CD14-positive monocyte (primary cell): ENCODE results near the gene CCL18. TPM values are rescaled to one million over a fixed set of nuclear protein-coding genes. Genes with fewer than 3 reads are reported as not detected.
"Not testable (repeated sequence)": the region's sequence is repeated elsewhere in the genome, so short reads cannot be mapped to it uniquely, and the experiment has no call there.

Experiments used
- DNase-seq, 3 donors: peaks; one replicate each; pipeline ENCODE4 v3.0.0-alpha.2; 2011 to 2022
- H2AFZ ChIP-seq: 2 replicates; pipeline ENCODE4 v1.6.0; 2012; ENCODE audit warnings: mild to moderate bottlenecking, low read depth, low read length, inconsistent platforms; ENCODE audit not compliant: insufficient read depth, poor library complexity, severe bottlenecking
- H3K27ac ChIP-seq, 2 donors: 1 replicate in 1 of 2; 2 replicates in 1 of 2; pipeline ENCODE4 v1.5.1; 2012 to 2013; ENCODE audit warnings: low read length in 2 of 2, control low read depth in 1 of 2, inconsistent platforms in 1 of 2, low read depth in 1 of 2, mild to moderate bottlenecking in 1 of 2
- H3K27me3 ChIP-seq, 2 donors: one replicate each; pipeline versions ENCODE4 v1.6.0 to v1.6.1; 2011 to 2013; ENCODE audit warnings: low read length in 2 of 2; ENCODE audit not compliant: control insufficient read depth in 2 of 2, insufficient read depth in 2 of 2
- H3K36me3 ChIP-seq, 2 donors: replicated peaks in 1 of 2; 1 replicate in 1 of 2; 2 replicates in 1 of 2; pipeline versions ENCODE4 v1.5.1 to v1.6.1; 2012 to 2013; ENCODE audit warnings: low read length in 2 of 2, control low read depth in 1 of 2, inconsistent platforms in 1 of 2, mild to moderate bottlenecking in 1 of 2; ENCODE audit not compliant: insufficient read depth in 2 of 2, control insufficient read depth in 1 of 2
- H3K4me1 ChIP-seq, 2 donors: 1 replicate in 1 of 2; 2 replicates in 1 of 2; pipeline versions ENCODE4 v1.5.1 to v1.6.1; 2012 to 2013; ENCODE audit warnings: low read length in 2 of 2, control low read depth in 1 of 2, inconsistent platforms in 1 of 2, mild to moderate bottlenecking in 1 of 2, moderate library complexity in 1 of 2; ENCODE audit not compliant: insufficient read depth in 2 of 2, control insufficient read depth in 1 of 2
- H3K4me2 ChIP-seq: replicated peaks from 2 replicates; pipeline ENCODE3; 2012; ENCODE audit warnings: low read length, moderate library complexity, mild to moderate bottlenecking; ENCODE audit not compliant: poor library complexity, severe bottlenecking; ENCODE audit errors: extremely low read depth
- H3K4me3 ChIP-seq, 3 experiments: fragments of 200-600 bp in 1 of 3; sonication (generic) in 1 of 3; replicated peaks in 1 of 3; 1 replicate in 2 of 3; 2 replicates in 1 of 3; pipeline ENCODE4 v1.5.1; 2011 to 2013; ENCODE audit warnings: low read length in 3 of 3, mild to moderate bottlenecking in 3 of 3, control low read depth in 2 of 3, low read depth in 2 of 3, inconsistent platforms in 1 of 3, moderate library complexity in 1 of 3
- H3K79me2 ChIP-seq: 2 replicates; pipeline ENCODE4 v1.6.0; 2012; ENCODE audit warnings: mild to moderate bottlenecking, control low read depth, inconsistent platforms, low read length, moderate library complexity; ENCODE audit not compliant: insufficient read depth
- H3K9ac ChIP-seq: 2 replicates; pipeline ENCODE4 v1.6.0; 2017; ENCODE audit warnings: low read length, mild to moderate bottlenecking; ENCODE audit not compliant: insufficient read depth, poor library complexity, severe bottlenecking
- H3K9me3 ChIP-seq, 2 donors: replicated peaks in 1 of 2; 1 replicate in 1 of 2; 2 replicates in 1 of 2; pipeline versions ENCODE4 v1.5.1 to v1.6.1; 2012 to 2013; ENCODE audit warnings: low read length in 2 of 2, control low read depth in 1 of 2; ENCODE audit not compliant: control insufficient read depth in 1 of 2, insufficient read depth in 1 of 2
- H4K20me1 ChIP-seq: 2 replicates; pipeline ENCODE4 v1.6.0; 2012; ENCODE audit warnings: mild to moderate bottlenecking, low read length, control low read depth, moderate library complexity; ENCODE audit not compliant: insufficient read depth
- H3K27ac Mint-ChIP-seq, 7 donors: one replicate each; pipeline ENCODE4 v1.8.0; 2020; ENCODE audit warnings: mild to moderate bottlenecking in 7 of 7, mixed read lengths in 7 of 7, moderate library complexity in 6 of 7, inconsistent platforms in 2 of 7
- H3K27me3 Mint-ChIP-seq, 3 donors: one replicate each; pipeline ENCODE4 v1.8.0; 2021 to 2022; ENCODE audit warnings: low read depth in 3 of 3, mild to moderate bottlenecking in 3 of 3, mixed read lengths in 3 of 3, moderate library complexity in 3 of 3, inconsistent platforms in 1 of 3
- H3K36me3 Mint-ChIP-seq, 2 donors: one replicate each; pipeline ENCODE4 v1.8.0; 2020; ENCODE audit warnings: mixed read lengths in 2 of 2, inconsistent platforms in 1 of 2, mild to moderate bottlenecking in 1 of 2
- H3K4me1 Mint-ChIP-seq: one replicate; pipeline ENCODE4 v1.8.0; 2020; ENCODE audit warnings: mild to moderate bottlenecking, mixed read lengths
- H3K4me3 Mint-ChIP-seq, 2 donors: one replicate each; pipeline ENCODE4 v1.8.0; 2020; ENCODE audit warnings: mild to moderate bottlenecking in 2 of 2, mixed read lengths in 2 of 2, moderate library complexity in 1 of 2
- H3K9me3 Mint-ChIP-seq, 7 donors: one replicate each; pipeline ENCODE4 v1.8.0; 2020 to 2022; ENCODE audit warnings: mixed read lengths in 7 of 7, mild to moderate bottlenecking in 6 of 7, moderate library complexity in 6 of 7, inconsistent platforms in 2 of 7
- WGBS: methylation state at CpG from one replicate; pipeline ENCODE4 v1.1.5; 2013; ENCODE audit warnings: missing lambda C conversion rate; ENCODE audit not compliant: insufficient coverage; 5-methylcytosine and 5-hydroxymethylcytosine counted together
- intact Hi-C, 2 donors: fragments of 100-400 bp; cut with micrococcal nuclease; formaldehyde crosslinking; loops; one replicate each; pipeline versions ENCODE4 v1.15.0 to v1.15.1; 2023
- polyA plus RNA-seq, 3 donors: library from polyadenylated mRNA; depleted of rRNA in 1 of 3; unstranded in 2 of 3; stranded (reverse) in 1 of 3; fragments of 300-500 nt in 2 of 3; fragments of >200 nt in 1 of 3; fragmentation: Illumina TruSeq in 2 of 3; gene quantifications; 1 replicate in 2 of 3; 2 replicates in 1 of 3; pipeline ENCODE4 v1.2.3, GENCODE V29; 2012 to 2021
- small RNA-seq: library from RNA; depleted of rRNA; stranded (forward); fragments of <200 nt; gene quantifications from one replicate; pipeline ENCODE3, GENCODE V24; 2012; ENCODE audit warnings: low read depth; ENCODE audit not compliant: insufficient read length
- TF ChIP-seq, protein P1 (sequence below): fragments of 200-600 bp; IDR thresholded peaks from one replicate; pipeline ENCODE4 v1.8.0; 2022; ENCODE audit warnings: antibody characterized with exemption, mild to moderate bottlenecking

Gene CCL18
- polyA plus RNA-seq, 3 donors = not detected

DNA sequence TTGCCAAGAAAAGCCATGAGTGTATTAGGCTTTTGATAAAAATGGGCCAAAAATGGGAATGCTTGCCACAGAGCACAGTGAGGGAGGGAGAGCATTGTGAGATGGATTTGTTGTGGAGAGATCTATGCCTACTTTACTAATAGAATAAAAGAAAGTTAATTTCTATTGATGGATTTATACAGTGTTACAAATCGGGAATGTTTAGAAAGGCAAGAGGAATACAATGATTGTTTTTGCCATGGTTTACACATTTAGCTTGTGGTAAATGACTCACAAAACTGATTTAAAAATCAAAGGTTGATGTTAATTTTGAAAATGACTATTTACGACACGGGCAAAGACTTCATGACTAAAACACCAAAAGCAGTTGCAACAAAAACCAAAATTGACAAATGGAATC lies 56.1 kb downstream of the CCL18 start:
- Histone ChIP-seq H3K4me2 (no peak overlapping the region), H3K27me3 (no peaks in the 10 kb centered on the region), H3K4me1 (no peaks in the 10 kb centered on the region), H3K36me3 (no peaks in the 10 kb centered on the region), H3K9ac (no peak overlapping the region), H3K4me3 (no peak overlapping the region), H3K27ac (no peak overlapping the region), H3K9me3 (peaks cover 5 to 6% of the 10 kb centered on the region in 2 donors), H3K79me2 (no peaks in the 10 kb centered on the region), H2AFZ (no peak overlapping the region), H4K20me1 (no peaks in the 10 kb centered on the region)
- WGBS = no CpG with 5 or more reads among the region's 3 CpGs
- H3K4me3 Mint-ChIP-seq = no peak overlapping the region
- H3K9me3 Mint-ChIP-seq = peaks cover 3 to 14% (median 6%) of the 10 kb centered on the region in 7 donors
- H3K27ac Mint-ChIP-seq = no peak overlapping the region
- intact Hi-C loops = no loop called here
- peaks cover 0 to 3% (median 2%) of the 10 kb centered on the region in 3 donors for H3K27me3 Mint-ChIP-seq
- no peak for DNase-seq
- H3K4me1 Mint-ChIP-seq = peaks cover under 1% of the 10 kb centered on the region
- H3K36me3 Mint-ChIP-seq = no peaks in the 10 kb centered on the region
- TF ChIP-seq, protein P1, sequence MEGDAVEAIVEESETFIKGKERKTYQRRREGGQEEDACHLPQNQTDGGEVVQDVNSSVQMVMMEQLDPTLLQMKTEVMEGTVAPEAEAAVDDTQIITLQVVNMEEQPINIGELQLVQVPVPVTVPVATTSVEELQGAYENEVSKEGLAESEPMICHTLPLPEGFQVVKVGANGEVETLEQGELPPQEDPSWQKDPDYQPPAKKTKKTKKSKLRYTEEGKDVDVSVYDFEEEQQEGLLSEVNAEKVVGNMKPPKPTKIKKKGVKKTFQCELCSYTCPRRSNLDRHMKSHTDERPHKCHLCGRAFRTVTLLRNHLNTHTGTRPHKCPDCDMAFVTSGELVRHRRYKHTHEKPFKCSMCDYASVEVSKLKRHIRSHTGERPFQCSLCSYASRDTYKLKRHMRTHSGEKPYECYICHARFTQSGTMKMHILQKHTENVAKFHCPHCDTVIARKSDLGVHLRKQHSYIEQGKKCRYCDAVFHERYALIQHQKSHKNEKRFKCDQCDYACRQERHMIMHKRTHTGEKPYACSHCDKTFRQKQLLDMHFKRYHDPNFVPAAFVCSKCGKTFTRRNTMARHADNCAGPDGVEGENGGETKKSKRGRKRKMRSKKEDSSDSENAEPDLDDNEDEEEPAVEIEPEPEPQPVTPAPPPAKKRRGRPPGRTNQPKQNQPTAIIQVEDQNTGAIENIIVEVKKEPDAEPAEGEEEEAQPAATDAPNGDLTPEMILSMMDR = no peak

DNA sequence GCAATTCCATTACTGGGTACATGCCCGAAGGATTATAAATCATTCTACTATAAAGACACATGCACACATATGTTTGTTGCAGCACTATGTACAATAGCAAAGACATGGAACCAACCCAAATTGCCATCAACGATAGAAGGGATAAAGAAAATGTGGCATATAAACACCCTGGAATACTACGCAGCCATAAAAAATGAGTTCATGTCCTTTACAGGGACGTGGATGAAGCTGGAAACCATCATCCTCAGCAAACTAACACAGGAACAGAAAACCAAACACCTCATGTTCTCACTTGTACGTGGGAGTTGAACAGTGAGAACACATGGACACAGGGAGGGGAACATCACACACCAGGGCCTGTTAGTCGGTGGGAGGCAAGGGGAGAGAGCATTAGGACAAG lies 57.0 kb downstream of the CCL18 start:
- peaks cover 11 to 23% (median 15%) of the 10 kb centered on the region in 7 donors for H3K9me3 Mint-ChIP-seq
- H3K27me3 Mint-ChIP-seq, intact Hi-C loops, H3K4me3 Mint-ChIP-seq, H3K4me1 ChIP-seq, H2AFZ ChIP-seq, H3K36me3 Mint-ChIP-seq, H3K4me1 Mint-ChIP-seq, DNase-seq, H3K9ac ChIP-seq, H4K20me1 ChIP-seq, H3K4me3 ChIP-seq, H3K27ac Mint-ChIP-seq, H3K36me3 ChIP-seq, H3K27ac ChIP-seq, H3K4me2 ChIP-seq, H3K79me2 ChIP-seq, H3K27me3 ChIP-seq: not testable (repeated sequence)
- 75% methylated on average over 2 of the region's 6 CpGs for WGBS
- H3K9me3 ChIP-seq = peaks cover 14 to 15% of the 10 kb centered on the region in 2 donors

Small RNA genes within 50 kb of the gene (small RNA-seq; reads per million reads assigned to genes)
- gene RN7SL301P = not detected

Other genes with a start within 250 kb of the CCL18 start
- not detected for gene HEATR9, start 195.4 kb upstream of the CCL18 start, polyA plus RNA-seq
- 1 to 10 TPM in 2 of 3 donors, under 1 TPM in 1; 0.95 to 6.8 (median 2.8) TPM for gene CCL5, start 183.9 kb upstream of the CCL18 start, polyA plus RNA-seq
- not detected for gene RDM1, start 133.5 kb upstream of the CCL18 start, polyA plus RNA-seq
- gene LYZL6, start 120.6 kb upstream of the CCL18 start, polyA plus RNA-seq = not detected
- not detected for gene CCL16, start 82.8 kb upstream of the CCL18 start, polyA plus RNA-seq
- not detected for gene CCL14, start 77.5 kb upstream of the CCL18 start, polyA plus RNA-seq
- gene CCL15, start 62.7 kb upstream of the CCL18 start, polyA plus RNA-seq = not detected
- under 1 TPM in 2 of 3 donors, not detected in 1; 0.31 to 0.89 TPM for gene CCL23, start 46.3 kb upstream of the CCL18 start, polyA plus RNA-seq
- gene CCL3, start 25.9 kb downstream of the CCL18 start, polyA plus RNA-seq = 100 to 1,000 TPM; 161 to 328 (median 190) TPM
- gene CCL4, start 39.6 kb downstream of the CCL18 start, polyA plus RNA-seq = 10 to 100 TPM; 11.8 to 41.7 (median 40.6) TPM
- 1 to 10 TPM in 1 of 3 donors, not detected in 2; 1.8 TPM for gene TBC1D3B, start 112.4 kb downstream of the CCL18 start, polyA plus RNA-seq
- gene CCL3L1, start 132.5 kb downstream of the CCL18 start, polyA plus RNA-seq = 100 to 1,000 TPM in 2 of 3 donors, 10 to 100 TPM in 1; 57.7 to 230 (median 137) TPM
- 10 to 100 TPM; 24.8 to 32.7 (median 25.3) TPM for gene CCL4L2, start 146.8 kb downstream of the CCL18 start, polyA plus RNA-seq
- gene TBC1D3I, start 200.3 kb downstream of the CCL18 start, polyA plus RNA-seq = under 1 TPM in 1 of 3 donors, not detected in 2; 0.24 TPM